Activated naive CD4-positive, alpha-beta T cell treated with anti-CD3 and anti-CD28 coated beads, Interleukin-2, amount 10 ng/mL, durations not matched to agents 7 days and 5 days (primary cell): Measurements from ENCODE around the gene CDH4.

Experiments used
- CTCF ChIA-PET: fragments of 350-600 bp; sonication (Branson Sonifier 250); formaldehyde crosslinking; loops from one replicate; lab custom pipeline; 2021; ENCODE audit warnings: antibody characterized with exemption; lab: Charles Lee
- DNase-seq: peaks from one replicate; pipeline ENCODE4 v3.0.0-alpha.2; 2020
- H3K27ac Mint-ChIP-seq: one replicate; pipeline ENCODE4 v1.8.0; 2021; ENCODE audit warnings: mild to moderate bottlenecking, moderate library complexity, mixed read lengths
- H3K27me3 Mint-ChIP-seq: one replicate; pipeline ENCODE4 v1.8.0; 2021; ENCODE audit warnings: mild to moderate bottlenecking, mixed read lengths
- H3K36me3 Mint-ChIP-seq: one replicate; pipeline ENCODE4 v1.8.0; 2021; ENCODE audit warnings: mixed read lengths
- H3K4me1 Mint-ChIP-seq: one replicate; pipeline ENCODE4 v1.8.0; 2021; ENCODE audit warnings: mixed read lengths
- H3K4me3 Mint-ChIP-seq: one replicate; pipeline ENCODE4 v1.8.0; 2021; ENCODE audit warnings: mild to moderate bottlenecking, moderate library complexity, mixed read lengths
- H3K9me3 Mint-ChIP-seq: one replicate; pipeline ENCODE4 v1.8.0; 2021; ENCODE audit warnings: mixed read lengths

Gene CDH4

DNA sequence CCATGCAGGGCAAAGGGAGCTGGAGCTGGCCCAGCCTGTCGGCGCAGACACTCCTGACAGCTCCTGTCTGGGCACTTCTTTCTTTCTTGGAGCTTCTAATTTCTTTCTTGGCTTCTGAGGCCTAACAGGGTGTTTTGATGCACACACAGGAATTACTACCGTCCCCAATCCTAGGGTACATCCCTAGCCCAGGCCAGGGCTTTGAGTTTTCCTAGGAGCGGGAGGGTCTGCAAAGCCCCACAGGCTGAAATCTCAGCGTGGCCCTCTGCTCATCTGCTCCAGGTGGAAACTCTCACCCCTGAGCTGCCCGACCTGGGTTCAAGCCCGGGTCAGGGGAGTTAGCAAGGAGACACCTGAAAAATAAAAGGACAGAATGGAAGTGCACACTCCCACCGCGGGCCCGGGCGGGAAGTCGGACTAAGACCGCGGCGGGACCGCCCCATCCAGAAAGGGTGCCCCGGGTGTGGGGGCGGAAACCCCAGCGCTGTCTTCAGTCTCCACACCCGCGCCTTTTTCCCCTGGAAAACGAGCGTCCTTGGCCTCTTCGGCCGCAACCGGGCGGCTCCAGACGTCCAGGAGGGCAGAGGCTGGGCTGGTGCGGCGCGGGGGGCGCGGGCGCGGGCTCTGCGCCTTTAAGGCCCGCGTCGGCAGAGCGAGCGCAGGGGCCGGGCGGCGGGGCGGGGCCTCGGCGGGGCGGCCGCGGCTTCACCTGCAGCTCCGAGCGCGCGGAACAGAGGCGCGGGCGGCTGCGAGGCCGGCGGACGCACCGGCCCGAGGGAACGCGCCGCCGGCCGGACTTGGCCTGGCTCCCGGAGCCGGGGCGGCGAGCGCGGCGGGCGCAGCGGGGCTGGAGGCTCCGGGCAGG, at the start of gene CDH4:
CDH4 (plus strand) TSS at position 733 of the 865 bp plus-strand sequence.
- H3K4me3 Mint-ChIP-seq = peak within 1 kb of the TSS; percentile 41
- CTCF ChIA-PET = interaction anchor here (1.2 kb wide), 1 partner anchor 23 kb away, joined by 3 read pairs; no protein-coding TSS in a partner anchor

DNA sequence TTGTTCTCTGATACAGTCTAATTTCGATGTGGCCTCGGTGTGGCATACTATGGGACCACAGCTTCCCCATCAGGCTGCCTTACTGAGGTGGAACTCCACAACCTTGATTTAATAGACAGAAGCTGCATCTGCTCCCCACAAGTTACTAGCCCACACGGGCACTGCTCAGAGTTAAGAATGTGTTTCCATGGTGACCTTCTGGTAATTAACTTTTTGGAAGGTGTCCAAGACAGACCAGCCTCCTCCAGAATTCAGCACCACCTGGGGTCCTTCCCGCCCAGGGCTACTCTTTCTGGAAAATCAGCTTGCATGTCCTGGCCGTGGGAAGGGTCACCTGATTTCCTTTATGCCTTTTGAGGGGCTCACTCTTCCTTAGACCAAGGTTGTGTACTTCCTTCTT, 48.7 kb upstream of the CDH4 start:
- Mint-ChIP-seq H3K9me3 (peaks cover 4% of the 10 kb centered on the region), H3K36me3 (no peaks in the 10 kb centered on the region), H3K27ac (no peak overlapping the region), H3K4me3 (no peak overlapping the region), H3K27me3 (no peaks in the 10 kb centered on the region), H3K4me1 (no peaks in the 10 kb centered on the region)
- CTCF ChIA-PET = no interaction called here
- no peak for DNase-seq

More for the DNA sequence above, at the start of gene CDH4:
- H3K27ac Mint-ChIP-seq = no peak within 1 kb of the TSS
- H3K4me1 Mint-ChIP-seq = peaks cover 2% of the 10 kb centered on the region
- H3K9me3 Mint-ChIP-seq = no peaks in the 10 kb centered on the region
- no peak for DNase-seq
- no peaks in the 10 kb centered on the region for H3K36me3 Mint-ChIP-seq
- peaks cover 60% of the 10 kb centered on the region for H3K27me3 Mint-ChIP-seq

DNA sequence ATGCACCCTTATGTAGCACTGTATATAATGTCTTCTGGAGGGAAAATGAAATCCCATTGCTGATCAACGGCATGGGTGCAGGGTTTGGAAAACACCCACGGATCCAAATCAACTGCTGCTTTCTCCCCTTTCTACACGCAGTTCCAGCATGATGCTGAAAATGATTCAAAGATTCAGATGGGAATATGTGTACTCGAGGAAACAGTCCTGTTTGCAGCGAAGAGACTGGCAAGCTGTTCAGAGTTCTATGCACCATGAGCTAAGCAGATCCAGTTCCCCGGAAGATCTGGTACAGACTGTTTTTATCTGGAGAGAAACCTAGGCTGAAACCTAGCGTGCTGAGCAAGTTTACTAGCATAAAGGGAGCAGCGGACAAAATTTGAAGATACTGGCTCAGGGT, 47.9 kb upstream of the CDH4 start:
- Mint-ChIP-seq H3K9me3 (peaks cover 4% of the 10 kb centered on the region), H3K4me1 (no peaks in the 10 kb centered on the region), H3K4me3 (no peak overlapping the region), H3K36me3 (no peaks in the 10 kb centered on the region), H3K27ac (no peak overlapping the region), H3K27me3 (no peaks in the 10 kb centered on the region)
- DNase-seq = no peak
- CTCF ChIA-PET = no interaction called here

DNA sequence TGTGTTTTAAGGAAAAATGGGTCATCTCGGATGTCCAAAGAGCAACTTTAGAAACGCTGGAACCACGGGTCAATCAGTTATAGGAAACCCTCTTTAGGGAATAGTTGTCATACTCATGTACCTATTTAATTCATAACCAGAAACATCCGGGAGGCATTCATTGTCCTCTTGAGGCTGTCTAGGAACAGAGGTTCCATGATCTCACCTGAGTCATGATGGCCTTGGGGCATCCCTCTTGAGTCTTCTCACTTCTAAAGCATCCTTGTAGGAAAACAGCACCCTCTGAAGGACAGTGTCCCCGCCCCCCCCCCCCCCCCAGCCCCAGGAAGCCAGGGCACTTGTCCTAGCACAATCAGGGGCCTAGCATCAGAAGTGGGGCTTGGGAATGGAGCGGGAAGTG, 46.3 kb upstream of the CDH4 start:
- CTCF ChIA-PET = interaction anchor here (1.0 kb wide), 1 partner anchor 23 kb away, joined by 3 read pairs; no protein-coding TSS in a partner anchor
- no peak overlapping the region for H3K27ac Mint-ChIP-seq
- no peak for DNase-seq
- H3K9me3 Mint-ChIP-seq = peaks cover 4% of the 10 kb centered on the region
- H3K4me3 Mint-ChIP-seq = no peak overlapping the region
- H3K36me3 Mint-ChIP-seq = no peaks in the 10 kb centered on the region
- no peaks in the 10 kb centered on the region for H3K4me1 Mint-ChIP-seq
- no peaks in the 10 kb centered on the region for H3K27me3 Mint-ChIP-seq

DNA sequence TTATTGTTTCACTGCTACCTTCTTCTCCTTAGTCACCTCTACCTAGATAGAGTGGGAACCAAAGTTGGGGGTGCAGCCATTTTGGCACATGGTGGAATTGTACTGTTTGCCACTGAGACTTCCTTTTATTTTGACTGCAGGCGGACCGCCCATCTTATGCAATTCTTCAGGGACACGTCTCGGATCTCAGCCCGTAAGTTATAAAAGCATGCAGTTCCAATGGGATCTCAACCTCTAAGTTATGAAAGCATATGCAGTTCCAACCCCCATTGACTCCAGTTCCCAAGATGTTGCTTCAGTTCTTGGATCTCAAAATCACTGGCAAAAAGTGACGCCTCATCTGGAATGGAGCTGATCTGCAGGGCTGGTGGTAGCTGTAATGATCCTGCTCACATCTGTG, 41.2 kb upstream of the CDH4 start:
- no peak overlapping the region for H3K4me3 Mint-ChIP-seq
- no peaks in the 10 kb centered on the region for H3K9me3 Mint-ChIP-seq
- H3K27me3 Mint-ChIP-seq = no peaks in the 10 kb centered on the region
- no peak overlapping the region for H3K27ac Mint-ChIP-seq
- H3K36me3 Mint-ChIP-seq = no peaks in the 10 kb centered on the region
- CTCF ChIA-PET = no interaction called here
- no peaks in the 10 kb centered on the region for H3K4me1 Mint-ChIP-seq
- DNase-seq = no peak

DNA sequence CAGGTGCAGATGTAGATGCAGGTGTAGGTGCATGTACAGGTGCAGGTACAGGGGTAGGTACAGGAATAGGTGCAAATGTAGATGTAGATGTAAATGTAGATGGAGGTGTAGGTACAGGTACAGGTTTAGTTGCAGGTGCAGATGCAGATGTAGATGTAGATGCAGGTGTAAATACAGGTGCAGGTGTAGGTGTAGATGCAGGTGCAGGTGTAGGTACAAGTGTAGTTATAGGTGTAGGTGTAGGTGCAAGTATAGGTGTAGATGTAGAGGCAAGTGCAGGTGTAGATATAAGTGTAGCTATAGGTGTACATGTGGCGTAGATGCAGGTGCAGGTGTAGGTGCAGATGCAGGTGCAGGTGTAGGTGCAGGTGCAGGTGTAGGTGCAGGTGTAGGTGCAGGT, 34.2 kb upstream of the CDH4 start:
- no peaks in the 10 kb centered on the region for H3K4me1 Mint-ChIP-seq
- no peaks in the 10 kb centered on the region for H3K27me3 Mint-ChIP-seq
- no peak for DNase-seq
- CTCF ChIA-PET = interaction anchor here (1.6 kb wide), 1 partner anchor 10 kb away, joined by 8 read pairs; no protein-coding TSS in a partner anchor
- no peak overlapping the region for H3K27ac Mint-ChIP-seq
- H3K4me3 Mint-ChIP-seq = no peak overlapping the region
- H3K9me3 Mint-ChIP-seq = peaks cover 14% of the 10 kb centered on the region
- no peaks in the 10 kb centered on the region for H3K36me3 Mint-ChIP-seq

DNA sequence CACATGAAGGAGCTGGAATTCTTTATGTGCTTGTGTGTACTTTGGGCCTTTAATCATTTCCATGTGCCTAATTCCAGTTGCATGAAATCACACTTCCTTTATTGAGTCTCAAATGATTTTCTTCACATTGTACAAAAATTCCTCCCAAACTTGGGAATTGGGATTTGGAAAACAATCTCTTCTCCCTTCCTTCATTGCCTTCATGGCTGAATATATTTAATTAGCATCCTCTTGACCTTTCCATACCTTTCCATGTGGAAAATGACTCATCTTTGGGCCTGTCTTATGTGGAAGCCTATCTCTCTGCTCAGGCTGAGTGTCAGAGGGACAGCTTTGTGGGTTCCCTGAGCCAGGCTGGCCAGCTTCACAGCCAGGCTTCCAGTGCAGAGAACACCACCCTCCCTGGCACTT, 33.0 kb upstream of the CDH4 start:
- peaks cover 14% of the 10 kb centered on the region for H3K9me3 Mint-ChIP-seq
- H3K27ac Mint-ChIP-seq = no peak overlapping the region
- CTCF ChIA-PET = no interaction called here
- no peaks in the 10 kb centered on the region for H3K27me3 Mint-ChIP-seq
- no peaks in the 10 kb centered on the region for H3K4me1 Mint-ChIP-seq
- no peaks in the 10 kb centered on the region for H3K36me3 Mint-ChIP-seq
- DNase-seq = no peak
- H3K4me3 Mint-ChIP-seq = no peak overlapping the region

DNA sequence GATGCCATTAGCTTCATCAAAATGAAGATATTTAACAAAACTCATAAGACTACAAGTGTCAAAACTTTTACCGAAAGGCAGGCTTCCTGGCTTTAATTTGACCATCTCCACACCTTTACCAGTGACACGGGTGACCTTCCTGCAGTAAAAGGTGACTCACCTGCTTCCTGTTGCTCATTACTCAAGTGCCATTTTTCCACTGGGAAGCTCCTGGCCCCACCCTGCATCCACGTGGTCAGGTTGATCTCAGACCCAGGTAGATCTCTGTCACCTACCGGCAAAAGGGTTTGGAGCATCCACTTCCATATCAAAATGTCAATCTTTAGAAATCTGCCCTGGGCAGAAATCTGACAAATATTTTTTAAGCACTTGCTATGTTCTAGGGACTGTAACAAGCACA, 31.9 kb upstream of the CDH4 start:
- CTCF ChIA-PET = interaction anchor here (1.0 kb wide), 1 partner anchor 9 kb away, joined by 3 read pairs; no protein-coding TSS in a partner anchor
- no peak overlapping the region for H3K27ac Mint-ChIP-seq
- no peaks in the 10 kb centered on the region for H3K27me3 Mint-ChIP-seq
- H3K4me1 Mint-ChIP-seq = no peaks in the 10 kb centered on the region
- DNase-seq = no peak
- H3K4me3 Mint-ChIP-seq = no peak overlapping the region
- no peaks in the 10 kb centered on the region for H3K36me3 Mint-ChIP-seq
- peaks cover 14% of the 10 kb centered on the region for H3K9me3 Mint-ChIP-seq

DNA sequence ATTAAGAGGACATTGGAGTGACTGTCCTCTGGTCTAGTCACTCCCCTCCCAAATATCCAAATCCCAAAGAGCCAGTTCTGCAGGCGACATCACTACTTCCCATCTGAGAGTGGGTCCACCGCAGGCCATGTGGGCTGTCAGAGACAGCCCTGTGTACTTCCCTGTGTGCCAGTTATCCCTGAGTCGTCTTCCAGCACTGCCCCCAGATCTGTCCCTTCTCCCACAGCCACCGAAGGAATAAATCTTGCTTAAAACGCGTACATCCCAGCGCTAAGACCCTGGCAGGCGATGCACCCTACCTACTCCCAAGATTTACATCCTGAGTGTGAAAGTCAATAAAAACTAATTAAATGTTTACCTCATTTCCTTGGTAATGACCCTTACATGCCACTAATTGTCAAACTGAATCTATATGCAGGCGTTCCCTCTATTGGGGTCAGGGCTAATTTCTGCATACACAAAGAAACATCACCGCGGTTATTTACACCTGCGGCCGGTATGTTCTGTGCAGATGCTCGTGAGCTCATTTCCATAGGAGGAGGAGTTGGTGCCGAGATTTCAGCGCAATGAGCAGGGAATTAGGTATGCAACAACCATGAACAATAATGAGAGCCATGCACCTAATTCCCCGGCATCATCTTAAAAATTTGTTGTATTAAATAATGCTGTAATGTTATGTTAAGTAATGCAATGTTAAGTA, 31.3 kb upstream of the CDH4 start:
- CTCF ChIA-PET = interaction anchor here (1.0 kb wide), 1 partner anchor 9 kb away, joined by 3 read pairs; no protein-coding TSS in a partner anchor
- H3K27me3 Mint-ChIP-seq = no peaks in the 10 kb centered on the region
- peaks cover 14% of the 10 kb centered on the region for H3K9me3 Mint-ChIP-seq
- no peaks in the 10 kb centered on the region for H3K36me3 Mint-ChIP-seq
- no peak overlapping the region for H3K27ac Mint-ChIP-seq
- H3K4me1 Mint-ChIP-seq = no peaks in the 10 kb centered on the region
- H3K4me3 Mint-ChIP-seq = no peak overlapping the region
- no peak for DNase-seq

DNA sequence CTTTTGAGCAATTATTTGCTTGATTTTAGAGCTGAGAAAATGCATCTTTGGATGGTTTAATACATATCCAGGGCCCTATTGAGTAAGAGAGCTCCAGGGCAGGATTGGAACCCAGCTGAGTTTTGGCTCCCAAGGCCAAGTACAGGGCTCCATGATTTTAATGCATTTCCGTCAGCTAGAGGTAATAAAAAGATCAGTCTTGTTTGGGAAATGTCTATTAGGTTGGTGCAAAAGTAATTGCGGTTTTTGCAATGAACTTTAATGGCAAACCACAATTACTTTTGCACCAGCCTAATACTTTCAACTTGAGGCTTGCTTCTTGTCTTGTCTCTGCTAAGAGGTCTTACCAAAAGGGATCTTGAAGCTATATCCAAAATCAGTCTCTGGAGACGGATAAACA, 29.4 kb upstream of the CDH4 start:
- Mint-ChIP-seq H3K9me3 (peaks cover 10% of the 10 kb centered on the region), H3K27ac (no peak overlapping the region), H3K4me3 (no peak overlapping the region), H3K4me1 (no peaks in the 10 kb centered on the region), H3K36me3 (no peaks in the 10 kb centered on the region), H3K27me3 (no peaks in the 10 kb centered on the region)
- CTCF ChIA-PET = no interaction called here
- DNase-seq = no peak

DNA sequence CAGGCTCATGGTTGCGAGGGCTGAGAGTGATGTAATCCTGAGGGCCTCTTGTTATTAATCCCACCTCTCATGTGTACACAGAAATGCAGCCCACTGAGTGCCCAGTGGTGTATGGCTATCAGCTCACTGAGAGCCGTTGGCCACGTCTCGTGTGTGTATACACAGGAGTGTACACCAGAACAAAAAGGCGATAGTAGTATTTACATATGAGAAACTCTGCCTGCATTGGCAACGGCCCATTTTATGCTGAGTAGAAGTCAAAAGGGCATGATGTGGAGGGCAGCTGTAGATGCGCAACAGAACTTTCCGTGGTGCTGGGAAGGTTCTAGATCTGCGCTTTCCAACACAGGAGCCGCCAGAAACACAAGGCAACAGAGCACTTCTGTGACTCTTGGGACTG, 28.9 kb upstream of the CDH4 start:
- CTCF ChIA-PET = no interaction called here
- DNase-seq = no peak
- H3K36me3 Mint-ChIP-seq = no peaks in the 10 kb centered on the region
- H3K4me1 Mint-ChIP-seq = no peaks in the 10 kb centered on the region
- H3K9me3 Mint-ChIP-seq = peaks cover 6% of the 10 kb centered on the region
- no peak overlapping the region for H3K4me3 Mint-ChIP-seq
- no peaks in the 10 kb centered on the region for H3K27me3 Mint-ChIP-seq
- H3K27ac Mint-ChIP-seq = no peak overlapping the region

DNA sequence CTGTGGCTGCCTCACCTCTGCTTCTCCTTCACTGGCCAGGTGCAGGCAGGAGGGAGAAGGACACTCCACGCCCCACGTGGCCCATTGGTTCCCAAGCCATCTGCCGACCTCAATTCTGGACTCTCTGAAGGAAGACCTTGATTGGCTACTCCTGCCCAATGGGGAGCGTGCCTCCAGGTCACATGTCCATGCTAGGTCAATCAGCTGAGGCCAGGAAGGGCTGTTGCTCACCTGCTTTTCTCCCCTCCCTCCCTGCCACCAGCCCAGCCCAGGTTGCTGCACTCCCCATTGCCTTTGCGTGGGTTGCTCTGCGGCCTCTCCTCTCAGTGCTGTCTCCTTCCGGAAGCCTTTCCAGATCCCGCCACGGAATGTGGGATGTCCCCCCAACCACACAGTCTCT, 21.9 kb upstream of the CDH4 start:
- Mint-ChIP-seq H3K27ac (no peak overlapping the region), H3K27me3 (peaks cover 6% of the 10 kb centered on the region), H3K36me3 (no peaks in the 10 kb centered on the region), H3K9me3 (no peaks in the 10 kb centered on the region), H3K4me1 (no peaks in the 10 kb centered on the region), H3K4me3 (no peak overlapping the region)
- CTCF ChIA-PET = interaction anchor here (0.7 to 1.9 kb wide), 3 partner anchors 51 to 1020 kb away, joined by 3 to 9 read pairs (median 3); no protein-coding TSS in a partner anchor
- no peak for DNase-seq

DNA sequence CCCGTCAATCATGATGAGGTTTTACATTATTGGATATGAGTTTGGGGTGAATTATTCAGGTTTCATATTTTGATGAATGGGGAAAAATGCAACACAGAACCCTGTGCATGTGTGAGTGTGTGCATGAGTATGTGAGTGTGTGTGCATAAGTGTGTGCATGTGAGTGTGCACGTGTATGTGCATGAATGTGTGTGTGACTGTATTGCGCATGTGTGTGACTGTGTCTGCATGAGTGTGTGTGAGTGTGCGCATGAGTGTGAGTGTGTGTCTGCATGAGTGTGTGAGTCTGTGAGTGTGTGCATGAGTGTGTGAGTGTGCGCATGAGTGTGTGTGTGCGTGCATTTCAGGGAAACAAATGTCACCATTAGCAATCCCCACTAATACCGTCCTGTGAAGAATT, 18.5 kb upstream of the CDH4 start:
- CTCF ChIA-PET = no interaction called here
- H3K4me3 Mint-ChIP-seq = no peak overlapping the region
- DNase-seq = no peak
- H3K36me3 Mint-ChIP-seq = no peaks in the 10 kb centered on the region
- H3K27ac Mint-ChIP-seq = no peak overlapping the region
- no peaks in the 10 kb centered on the region for H3K4me1 Mint-ChIP-seq
- peaks cover 6% of the 10 kb centered on the region for H3K27me3 Mint-ChIP-seq
- no peaks in the 10 kb centered on the region for H3K9me3 Mint-ChIP-seq

DNA sequence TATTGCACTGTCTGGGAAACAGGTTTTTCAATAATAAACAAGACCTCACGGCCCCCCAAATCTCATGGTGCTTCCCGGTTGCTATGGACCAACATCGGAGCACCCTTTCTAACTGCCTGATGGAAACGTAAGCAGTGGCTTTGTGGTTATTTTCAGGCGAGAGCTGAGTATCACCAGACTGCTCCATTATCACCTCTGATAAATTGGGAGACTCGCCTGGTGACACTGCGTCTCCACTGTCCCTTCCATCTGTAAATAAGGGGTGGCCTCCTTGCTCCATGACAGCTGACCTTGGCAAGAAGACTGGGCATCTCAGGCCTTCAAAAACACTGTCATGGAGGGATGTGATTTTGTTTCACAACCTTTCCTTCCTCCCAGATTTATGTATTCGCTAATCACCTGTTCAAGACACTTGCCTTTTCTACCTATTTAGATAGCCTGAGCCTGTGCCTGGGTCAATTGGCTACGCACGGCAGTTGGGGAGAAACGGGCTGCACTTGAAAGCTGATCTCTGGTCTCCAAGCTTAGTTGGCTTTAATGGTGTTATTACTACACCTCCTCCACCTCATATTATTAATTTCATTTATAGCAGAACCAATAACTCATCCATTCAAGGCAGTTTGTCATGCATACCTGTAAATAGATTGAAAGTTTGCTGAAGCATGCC, 17.7 kb upstream of the CDH4 start:
- H3K4me1 Mint-ChIP-seq = no peaks in the 10 kb centered on the region
- H3K27me3 Mint-ChIP-seq = peaks cover 3% of the 10 kb centered on the region
- CTCF ChIA-PET = no interaction called here
- H3K27ac Mint-ChIP-seq = no peak overlapping the region
- no peaks in the 10 kb centered on the region for H3K36me3 Mint-ChIP-seq
- H3K9me3 Mint-ChIP-seq = peaks cover 2% of the 10 kb centered on the region
- no peak for DNase-seq
- no peak overlapping the region for H3K4me3 Mint-ChIP-seq
